ENCODE results near the gene PRSS2. TPM values are rescaled to one million over a fixed set of nuclear protein-coding genes. Genes with fewer than 3 reads are reported as not detected.

Gene PRSS2
- total RNA-seq, 1 donor from 2014 or later: not detected

DNA sequence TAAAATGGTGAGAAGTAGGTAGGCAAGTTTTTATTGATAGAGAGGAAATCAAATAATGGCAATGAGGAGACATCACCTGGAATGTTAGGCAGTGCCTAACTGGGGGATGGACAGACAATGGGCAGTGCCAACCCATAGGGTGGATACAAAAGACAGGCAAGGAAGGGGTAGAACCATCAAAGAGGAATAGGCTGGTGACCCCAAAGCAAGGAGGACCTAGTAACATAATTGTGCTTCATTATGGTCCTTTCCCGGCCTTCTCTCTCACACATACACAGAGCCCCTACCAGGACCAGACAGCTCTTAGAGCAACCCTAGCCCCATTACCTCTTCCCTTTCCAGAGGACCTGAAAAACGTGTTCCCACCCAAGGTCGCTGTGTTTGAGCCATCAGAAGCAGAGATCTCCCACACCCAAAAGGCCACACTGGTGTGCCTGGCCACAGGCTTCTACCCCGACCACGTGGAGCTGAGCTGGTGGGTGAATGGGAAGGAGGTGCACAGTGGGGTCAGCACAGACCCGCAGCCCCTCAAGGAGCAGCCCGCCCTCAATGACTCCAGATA lies 30.0 kb downstream of the PRSS2 start:
- intact Hi-C loops (cut with micrococcal nuclease): no loop called here

DNA sequence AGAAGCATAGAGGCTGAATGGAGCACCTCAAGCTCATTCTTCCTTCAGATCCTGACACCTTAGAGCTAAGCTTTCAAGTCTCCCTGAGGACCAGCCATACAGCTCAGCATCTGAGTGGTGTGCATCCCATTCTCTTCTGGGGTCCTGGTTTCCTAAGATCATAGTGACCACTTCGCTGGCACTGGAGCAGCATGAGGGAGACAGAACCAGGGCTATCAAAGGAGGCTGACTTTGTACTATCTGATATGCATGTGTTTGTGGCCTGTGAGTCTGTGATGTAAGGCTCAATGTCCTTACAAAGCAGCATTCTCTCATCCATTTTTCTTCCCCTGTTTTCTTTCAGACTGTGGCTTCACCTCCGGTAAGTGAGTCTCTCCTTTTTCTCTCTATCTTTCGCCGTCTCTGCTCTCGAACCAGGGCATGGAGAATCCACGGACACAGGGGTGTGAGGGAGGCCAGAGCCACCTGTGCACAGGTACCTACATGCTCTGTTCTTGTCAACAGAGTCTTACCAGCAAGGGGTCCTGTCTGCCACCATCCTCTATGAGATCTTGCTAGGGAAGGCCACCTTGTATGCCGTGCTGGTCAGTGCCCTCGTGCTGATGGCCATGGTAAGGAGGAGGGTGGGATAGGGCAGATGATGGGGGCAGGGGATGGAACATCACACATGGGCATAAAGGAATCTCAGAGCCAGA lies 31.0 kb downstream of the PRSS2 start:
- intact Hi-C loops (cut with micrococcal nuclease): no loop called here

GRCh38 chr7:142802301-142802700 lies 31.5 kb downstream of the PRSS2 start:
- intact Hi-C loops (cut with micrococcal nuclease): no loop called here

DNA sequence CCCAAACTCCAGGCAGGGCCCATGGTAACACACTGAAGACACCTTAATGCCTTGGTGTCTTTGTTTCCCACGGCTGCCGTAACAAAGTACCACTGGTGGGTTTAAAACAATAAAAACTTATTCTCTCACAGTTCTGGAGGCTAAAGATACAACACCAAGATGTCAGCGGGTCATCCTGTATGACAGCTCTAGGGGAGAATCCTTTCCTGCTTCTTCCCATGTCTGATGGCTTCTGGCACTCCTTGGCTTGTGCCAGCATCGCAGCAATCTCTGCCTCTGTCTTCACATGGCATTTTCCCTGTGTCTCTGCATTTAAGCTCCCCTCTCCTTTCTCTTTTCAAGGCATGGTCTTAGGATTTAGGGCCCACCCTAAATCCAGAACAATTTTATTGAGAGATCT lies 33.1 kb downstream of the PRSS2 start:
- intact Hi-C loops (cut with micrococcal nuclease): no loop called here

DNA sequence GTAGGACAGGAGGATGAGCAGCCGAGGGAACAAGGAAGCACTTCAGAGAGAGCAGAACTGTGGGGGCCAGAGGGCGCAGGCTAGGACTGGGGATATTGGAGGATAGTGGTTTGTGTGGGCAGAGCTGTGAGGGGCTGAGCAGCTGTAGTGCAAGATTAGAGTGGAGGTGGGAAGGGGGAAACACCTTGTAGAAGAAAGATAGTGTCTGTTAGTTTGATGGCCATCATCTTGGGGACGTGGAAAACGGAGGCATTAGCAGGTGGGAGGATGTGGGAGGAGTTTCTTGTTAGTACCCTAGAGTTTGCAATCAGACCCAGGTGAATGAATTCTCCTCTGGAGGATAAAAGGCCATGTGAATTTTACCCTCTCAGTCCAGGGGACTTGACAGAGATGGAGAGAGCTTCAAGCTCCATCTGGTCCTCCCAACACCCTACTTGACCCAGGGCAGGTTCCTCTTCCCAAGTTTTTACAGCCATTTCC lies 34.0 kb downstream of the PRSS2 start:
- intact Hi-C loops (cut with micrococcal nuclease): loop anchor here (5.0 kb wide), 3 partner anchors 362 to 1882 kb away; partner anchors contain the start of gene BRAF

GRCh38 chr7:142805350-142806021 lies 34.7 kb downstream of the PRSS2 start:
- intact Hi-C loops (cut with micrococcal nuclease): loop anchor here (5.0 kb wide), 3 partner anchors 363 to 1883 kb away; partner anchors contain the start of gene BRAF

GRCh38 chr7:142806022-142806356 lies 35.2 kb downstream of the PRSS2 start:
- intact Hi-C loops (cut with micrococcal nuclease): loop anchor here (5.0 kb wide), 3 partner anchors 364 to 1884 kb away; partner anchors contain the start of gene BRAF

DNA sequence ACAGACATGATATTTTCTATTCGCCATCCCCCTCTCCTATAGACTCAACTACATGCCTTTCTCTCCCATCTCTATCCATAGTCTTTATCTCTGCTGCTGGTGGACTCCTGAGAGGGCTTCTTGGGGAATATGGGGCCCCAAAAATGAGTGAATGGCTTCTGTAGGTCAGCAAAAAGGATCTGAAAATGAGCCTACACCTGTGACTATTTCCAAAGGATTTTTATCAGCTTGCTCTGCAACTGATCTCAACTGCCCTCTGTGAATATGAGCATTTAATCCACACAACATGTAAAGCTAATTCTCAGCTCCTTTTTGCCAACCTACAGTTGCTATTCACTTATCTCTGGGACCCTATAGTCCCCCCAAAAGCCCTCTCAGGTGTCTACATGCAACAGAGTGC lies 36.2 kb downstream of the PRSS2 start:
- intact Hi-C loops (cut with micrococcal nuclease): loop anchor here (5.0 kb wide), 3 partner anchors 365 to 1885 kb away; partner anchors contain the start of gene BRAF

DNA sequence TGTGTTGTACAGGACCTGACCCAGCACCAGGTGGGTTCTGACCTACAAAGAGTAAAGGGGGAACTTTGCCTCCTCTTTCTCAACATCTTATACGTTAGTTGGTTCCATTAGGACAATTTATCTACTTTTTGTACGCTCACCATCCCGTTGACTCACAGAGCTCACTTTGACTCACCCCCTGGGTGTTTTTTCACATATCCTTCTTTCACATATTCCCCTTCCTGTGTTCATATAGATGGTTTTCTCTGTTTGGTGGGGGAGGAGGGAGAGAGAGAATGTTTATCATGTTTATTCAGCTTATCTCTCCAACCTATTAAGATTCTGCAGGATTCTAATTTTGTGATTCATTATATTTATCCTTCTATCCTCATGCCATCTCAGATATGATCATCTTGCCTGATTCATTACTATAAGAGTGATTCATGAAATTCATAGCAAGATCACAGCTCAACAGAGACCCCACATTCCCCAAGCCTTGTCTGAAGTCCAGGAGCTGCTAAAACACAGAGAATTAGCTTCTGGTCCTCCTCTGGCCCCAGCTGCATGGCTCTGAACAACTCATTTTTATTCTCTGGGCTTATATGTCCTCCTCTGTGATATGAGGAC lies 37.2 kb downstream of the PRSS2 start:
- intact Hi-C loops (cut with micrococcal nuclease): loop anchor here (1.0 to 5.0 kb wide), 9 partner anchors 10 to 1886 kb away; partner anchors contain the start of genes BRAF, EPHB6 and ZYX

GRCh38 chr7:142808461-142808801 lies 37.7 kb downstream of the PRSS2 start:
- intact Hi-C loops (cut with micrococcal nuclease): loop anchor here (1.0 to 5.0 kb wide), 9 partner anchors 10 to 1886 kb away; partner anchors contain the start of genes BRAF, EPHB6 and ZYX

GRCh38 chr7:142808802-142809583 lies 38.2 kb downstream of the PRSS2 start:
- intact Hi-C loops (cut with micrococcal nuclease): loop anchor here (1.0 to 5.0 kb wide), 13 partner anchors 11 to 1887 kb away; partner anchors contain the start of genes BRAF, CASP2, EPHB6 and ZYX

GRCh38 chr7:142809671-142810070 lies 38.9 kb downstream of the PRSS2 start:
- intact Hi-C loops (cut with micrococcal nuclease): loop anchor here (1.0 to 5.0 kb wide), 12 partner anchors 45 to 1887 kb away; partner anchors contain the start of genes BRAF, CASP2, EPHB6 and ZYX

DNA sequence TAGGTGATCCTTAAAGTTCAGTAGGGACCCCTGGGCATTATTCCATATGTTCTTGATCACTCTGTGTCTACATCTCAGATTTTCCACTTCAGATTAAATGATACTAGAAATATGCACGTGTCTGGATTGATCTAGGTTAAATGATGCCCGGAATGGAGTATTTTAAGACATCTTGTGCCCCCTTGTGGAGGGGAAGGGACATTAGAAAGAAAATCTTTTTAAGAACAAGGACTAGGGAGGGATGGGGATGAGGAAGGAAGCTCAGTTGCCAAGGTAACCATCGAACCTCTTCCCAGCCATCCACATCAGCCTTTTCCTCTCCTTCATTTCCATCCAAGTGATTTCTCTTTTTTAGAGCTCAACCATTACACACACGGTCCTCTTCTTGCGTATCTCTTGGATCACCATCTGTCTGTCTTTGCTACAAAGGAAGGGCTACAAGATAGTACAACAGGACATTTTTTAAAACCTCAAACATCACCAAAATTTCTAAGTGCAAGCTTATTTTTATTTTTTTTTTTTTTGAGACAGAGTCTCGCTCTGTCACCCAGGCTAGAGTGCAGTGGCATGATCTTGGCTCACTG lies 40.5 kb downstream of the PRSS2 start:
- intact Hi-C loops (cut with micrococcal nuclease): loop anchor here (1.0 to 5.0 kb wide), 8 partner anchors 142 to 834 kb away; no protein-coding TSS in a partner anchor

- intact Hi-C loops (cut with micrococcal nuclease): loop anchor here (5.0 kb wide), 1 partner anchor 835 kb away; no protein-coding TSS in a partner anchor
Measured at GRCh38 chr7:142812437-142813215, 41.9 kb downstream of the PRSS2 start.

DNA sequence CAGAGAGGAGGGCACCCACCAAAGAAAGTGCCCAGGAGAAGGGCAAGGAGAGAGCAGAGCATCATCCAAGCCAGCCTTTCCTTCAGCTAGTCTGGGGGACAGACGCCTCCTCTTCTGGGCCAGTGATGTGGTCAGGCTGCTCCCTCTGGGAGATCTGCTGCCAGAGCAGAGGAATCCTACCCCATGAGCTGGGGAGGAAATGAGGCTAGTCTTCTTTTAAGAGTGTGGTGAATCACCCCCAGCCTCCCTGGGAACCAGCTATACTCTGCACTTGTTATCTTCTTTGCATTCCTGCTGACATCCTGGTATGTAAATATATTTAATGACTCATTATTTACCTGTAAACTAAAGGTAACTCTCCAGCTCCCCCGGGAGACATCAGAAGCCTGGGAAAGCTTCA lies 42.5 kb downstream of the PRSS2 start:
- intact Hi-C loops (cut with micrococcal nuclease): loop anchor here (5.0 kb wide), 1 partner anchor 836 kb away; no protein-coding TSS in a partner anchor

DNA sequence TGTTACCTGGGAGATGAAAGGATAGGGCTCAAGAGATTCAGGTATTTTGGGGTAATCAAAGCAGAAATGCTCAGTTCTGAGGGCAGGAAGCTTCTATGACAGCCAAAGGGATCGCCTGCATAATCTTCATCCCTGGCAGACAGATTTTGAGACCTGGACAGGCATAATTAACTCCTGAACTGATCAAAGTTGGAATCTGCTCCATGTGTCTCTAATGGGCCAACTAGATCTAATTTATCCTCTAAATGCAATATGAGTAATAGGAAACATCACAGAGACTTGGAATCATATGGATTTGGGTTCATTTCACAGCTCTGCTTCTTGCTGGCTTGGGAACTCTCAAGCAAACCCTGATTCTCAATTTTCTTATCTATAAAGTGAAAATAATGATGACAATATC lies 42.9 kb downstream of the PRSS2 start:
- intact Hi-C loops (cut with micrococcal nuclease): loop anchor here (5.0 kb wide), 1 partner anchor 836 kb away; no protein-coding TSS in a partner anchor

GRCh38 chr7:142814451-142814850 lies 43.7 kb downstream of the PRSS2 start:
- intact Hi-C loops (cut with micrococcal nuclease): loop anchor here (5.0 kb wide), 1 partner anchor 837 kb away; no protein-coding TSS in a partner anchor

GRCh38 chr7:142815134-142815533 lies 44.4 kb downstream of the PRSS2 start:
- intact Hi-C loops (cut with micrococcal nuclease): no loop called here

- intact Hi-C loops (cut with micrococcal nuclease): no loop called here
Measured at GRCh38 chr7:142817506-142817905, 46.7 kb downstream of the PRSS2 start.
